Dermis microvascular lymphatic vessel endothelial cell (primary cell): ENCODE measurements around the gene GLCE. TPM values are rescaled to one million over a fixed set of nuclear protein-coding genes. Genes with fewer than 3 reads are reported as not detected.
"Not testable (repeated sequence)": the region's sequence is repeated elsewhere in the genome, so short reads cannot be mapped to it uniquely, and the experiment has no call there.

ENCODE experiments used
- DNase-seq, 2 donors: peaks; one replicate each; pipeline versions ENCODE4 v3.0.0 to v3.0.0-alpha.2; 2010; ENCODE audit warnings: low read depth in 2 of 2
- total RNA-seq: library from RNA; depleted of rRNA; stranded (reverse); fragments of >200 nt; gene quantifications from 2 replicates; pipeline ENCODE4 v1.2.1, GENCODE V29; 2014

The GLCE gene
- total RNA-seq, 1 donor from 2014 or later, result 68.7 TPM

DNA sequence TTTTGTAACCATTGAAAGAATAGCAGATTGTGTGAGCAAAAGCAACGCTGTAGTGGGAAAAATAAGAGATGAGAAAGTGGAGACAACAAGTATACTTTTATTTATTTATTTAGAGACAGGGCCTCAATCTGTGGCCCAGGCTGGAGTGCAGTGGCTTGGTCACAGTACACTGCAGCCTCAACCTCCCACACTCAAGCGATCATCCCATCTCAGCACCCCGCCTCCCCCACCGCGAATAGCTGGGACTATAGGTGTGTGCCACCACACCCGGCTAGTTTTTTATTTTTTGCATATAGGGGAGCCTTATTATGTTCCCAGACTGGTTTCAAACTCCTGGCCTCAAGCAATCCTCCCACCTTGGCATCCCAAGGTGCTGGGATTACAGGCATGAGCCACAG, 1.6 kb upstream of the GLCE start:
- DNase-seq, result no peak

DNA sequence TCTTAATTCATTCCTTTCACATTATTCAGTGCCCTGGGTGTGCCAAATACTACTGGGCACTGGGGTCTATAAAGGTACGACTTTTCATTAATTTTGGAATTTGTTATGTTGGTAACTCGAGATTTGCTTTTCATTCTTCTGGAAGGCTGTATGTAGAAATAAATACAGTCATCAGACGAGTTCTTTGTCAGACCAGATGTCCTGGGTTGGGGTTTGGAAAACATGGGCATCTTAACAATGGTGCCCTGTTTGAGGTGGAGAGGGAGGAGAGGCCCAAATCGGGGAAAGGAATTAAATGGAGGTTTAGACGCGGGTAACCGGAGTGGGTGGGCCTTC, 662 bp upstream of the GLCE start:
- DNase-seq, result no peak

DNA sequence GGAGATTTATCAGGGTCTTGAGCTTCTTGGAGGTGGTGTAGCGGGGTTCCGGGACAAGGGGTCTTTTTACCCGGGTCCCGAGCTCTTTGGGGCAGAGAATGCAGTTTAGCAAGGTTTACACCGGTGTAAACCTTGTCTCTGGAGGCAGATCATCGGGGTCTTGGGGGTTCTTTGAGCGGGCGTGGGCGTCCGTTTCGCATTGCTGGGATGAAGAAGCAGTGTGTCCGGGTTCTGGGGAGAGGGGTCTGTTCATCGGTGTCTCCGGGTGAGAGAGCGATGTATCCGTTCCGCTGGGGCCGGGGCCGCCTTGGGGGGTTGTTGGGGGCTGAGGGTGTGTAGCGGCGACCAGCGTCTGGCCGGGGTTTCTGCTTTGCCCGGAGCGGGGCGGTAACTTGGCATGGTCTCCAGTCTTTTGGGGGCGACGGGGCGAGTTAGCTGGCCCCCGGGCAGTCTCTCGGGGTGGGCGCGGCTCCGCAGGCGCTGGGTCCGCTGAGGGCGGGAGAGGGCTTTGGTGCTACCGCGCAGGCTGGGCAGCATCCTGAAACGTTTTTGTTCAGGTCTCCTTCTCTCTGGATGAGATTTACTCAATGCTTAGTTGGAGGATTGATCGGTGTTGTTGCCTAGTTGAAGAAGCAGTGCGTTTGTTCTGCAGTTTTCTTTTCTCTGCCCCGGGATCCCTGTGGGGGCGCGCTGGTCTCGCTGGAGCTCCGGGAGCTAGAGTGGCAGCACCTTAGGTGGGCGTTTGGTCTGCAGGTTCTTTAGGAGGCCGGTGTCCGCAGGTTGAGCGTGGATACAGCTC, 843 bp downstream of the GLCE start:
- peak in 1 of 2 donors; percentile 52 for DNase-seq

DNA sequence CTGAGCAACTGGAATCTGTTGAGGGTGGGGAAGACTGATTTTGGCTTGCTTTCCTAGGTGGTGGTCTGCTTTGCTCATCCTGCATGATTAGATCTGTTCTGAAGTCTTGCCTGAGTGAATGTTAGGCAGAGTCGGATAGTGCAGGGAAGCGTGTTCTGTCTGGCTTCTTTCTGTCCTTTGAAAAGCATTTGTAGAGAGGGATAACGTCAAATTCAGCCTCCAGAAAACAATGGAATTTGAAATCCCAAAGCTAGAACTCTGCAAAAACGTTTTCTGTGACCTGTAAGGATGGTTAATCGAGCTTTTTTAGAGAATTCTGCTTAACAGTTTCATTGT, 1.4 kb downstream of the GLCE start:
- DNase-seq, result no peak

DNA sequence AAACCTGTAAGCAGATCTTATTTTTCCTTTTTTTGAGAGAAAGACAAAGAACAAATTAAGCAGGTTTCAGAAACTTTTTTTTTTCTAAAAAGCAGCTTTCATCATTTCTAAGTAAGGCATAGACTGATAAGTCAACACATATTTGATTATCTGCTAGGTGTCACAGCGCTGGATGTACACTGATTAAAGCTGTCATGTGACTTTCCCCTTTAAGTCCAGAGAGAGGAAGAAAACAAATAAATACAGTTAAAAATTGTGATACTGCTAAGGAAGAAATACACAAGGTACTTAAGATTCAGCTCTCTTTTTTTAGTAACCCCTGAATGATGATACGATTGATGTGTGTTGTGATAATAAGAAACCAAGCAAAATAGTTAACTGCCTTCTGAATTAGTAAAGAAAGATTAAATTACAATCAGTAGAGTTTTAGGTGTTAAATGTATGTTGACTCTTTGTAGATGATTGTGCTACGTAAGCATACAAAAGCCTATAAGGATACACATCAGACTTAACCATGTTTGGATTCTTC, 2.8 kb downstream of the GLCE start:
- no peak for DNase-seq

DNA sequence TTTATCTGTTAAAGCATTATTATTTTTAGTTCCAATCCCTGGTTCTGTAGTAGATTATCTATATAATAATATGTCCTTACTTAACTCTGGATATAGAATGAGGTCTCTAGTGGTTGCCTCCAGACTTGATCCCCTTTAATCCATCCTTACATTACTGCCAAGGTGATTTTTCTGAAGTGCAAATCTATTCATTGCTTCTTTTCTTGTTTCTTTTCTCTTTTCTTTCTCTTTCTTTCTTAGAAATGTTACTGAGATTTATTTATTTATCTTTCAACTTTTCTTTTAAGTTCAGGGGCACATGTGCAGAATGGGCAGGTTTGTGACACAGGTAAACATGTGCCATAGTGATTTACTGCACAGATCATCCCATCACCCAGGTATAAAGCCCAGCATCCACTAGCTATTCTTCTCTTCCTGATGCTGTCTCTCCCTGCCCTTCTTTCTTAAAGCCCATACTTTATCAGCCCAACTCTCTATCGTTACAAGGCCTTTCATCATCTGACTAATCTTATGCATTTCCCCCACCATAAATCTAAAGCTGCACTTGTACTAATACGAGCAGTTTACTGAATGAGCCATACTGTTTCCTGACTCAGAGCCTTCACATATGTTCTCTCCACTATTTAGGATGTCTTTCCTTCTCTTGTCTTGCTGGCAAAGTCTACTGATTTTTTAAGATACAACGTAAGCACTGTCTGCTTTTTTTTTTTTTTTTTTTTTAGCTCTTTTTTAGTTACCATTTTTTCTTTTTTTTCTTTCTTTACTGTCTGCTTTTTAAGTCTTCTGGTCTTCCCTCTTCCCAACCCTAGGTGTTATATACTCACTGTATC, 4.6 kb downstream of the GLCE start:
- DNase-seq, result peak in 1 of 2 donors; percentile 54

- no peak for DNase-seq
These were observed 5.2 kb downstream of the GLCE start for GRCh38 chr15:69165637-69166025.

DNA sequence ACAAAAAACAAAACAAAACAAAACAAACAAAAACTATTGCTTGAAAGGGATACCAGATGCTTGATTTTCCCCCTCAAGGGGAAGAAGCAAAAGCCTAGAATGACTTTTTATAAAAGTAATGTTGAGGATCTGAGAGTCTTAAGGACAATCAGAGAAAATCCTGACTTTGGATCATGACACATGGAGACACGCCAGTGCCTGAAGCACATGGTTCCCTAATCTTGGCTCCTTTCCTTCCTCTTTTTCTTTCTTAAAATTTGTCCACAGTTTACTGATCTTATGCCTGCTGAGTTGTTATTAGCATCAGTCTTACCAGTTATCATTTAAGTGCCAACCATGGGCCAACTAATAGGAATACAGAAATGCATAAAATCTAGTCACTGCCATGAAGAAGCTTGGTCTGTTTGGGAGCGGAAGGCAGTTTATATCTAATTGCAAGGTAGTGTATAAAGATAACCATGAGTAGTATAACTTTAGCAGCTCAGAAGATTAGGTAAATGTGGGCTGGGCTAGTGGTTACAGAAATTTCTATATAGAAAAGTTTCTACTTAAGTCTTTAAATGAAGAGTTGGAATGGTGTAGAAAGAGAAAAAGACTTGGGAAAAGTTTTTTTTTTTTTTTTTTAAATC, 6.9 kb downstream of the GLCE start:
- no peak for DNase-seq

GRCh38 chr15:69168361-69168760, 7.9 kb downstream of the GLCE start:
- DNase-seq, result not testable (repeated sequence)

DNA sequence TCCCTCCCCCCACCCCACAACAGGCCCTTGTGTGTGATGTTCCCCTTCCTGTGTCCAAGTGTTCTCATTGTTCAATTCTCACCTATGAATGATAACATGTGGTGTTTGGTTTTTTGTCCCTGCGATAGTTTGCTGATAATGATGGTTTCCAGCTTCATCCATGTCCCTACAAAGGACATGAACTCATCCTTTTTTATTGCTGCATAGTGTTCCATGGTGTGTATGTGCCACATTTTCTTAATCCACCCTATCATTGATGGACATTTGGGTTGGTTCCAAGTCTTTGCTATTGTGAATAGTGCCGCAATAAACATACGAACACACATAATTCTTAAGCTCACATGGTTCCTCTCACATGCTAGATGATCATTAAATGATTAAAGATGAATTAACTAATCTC, 9.1 kb downstream of the GLCE start:
- not testable (repeated sequence) for DNase-seq

GRCh38 chr15:69170597-69170996, 10.2 kb downstream of the GLCE start:
- no peak for DNase-seq

DNA sequence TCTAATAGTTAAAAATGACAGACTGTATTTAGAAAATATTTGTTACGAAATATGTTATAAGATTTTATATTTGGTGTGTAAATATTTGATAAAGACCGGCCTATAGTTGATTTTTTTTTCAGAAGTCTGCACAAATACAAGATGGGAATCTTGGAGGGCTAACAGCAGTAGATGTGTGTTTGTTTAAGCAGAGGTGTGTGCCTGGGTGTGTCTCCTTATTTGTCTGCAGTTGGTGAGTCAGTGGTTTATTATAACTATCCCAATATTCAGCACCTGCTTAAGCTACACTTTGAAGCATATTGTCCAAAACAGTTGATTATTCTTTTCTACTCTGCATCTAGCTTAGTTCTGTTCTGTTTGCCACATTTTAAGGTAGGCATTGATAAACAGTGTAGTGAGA, 12.4 kb downstream of the GLCE start:
- DNase-seq, result no peak

DNA sequence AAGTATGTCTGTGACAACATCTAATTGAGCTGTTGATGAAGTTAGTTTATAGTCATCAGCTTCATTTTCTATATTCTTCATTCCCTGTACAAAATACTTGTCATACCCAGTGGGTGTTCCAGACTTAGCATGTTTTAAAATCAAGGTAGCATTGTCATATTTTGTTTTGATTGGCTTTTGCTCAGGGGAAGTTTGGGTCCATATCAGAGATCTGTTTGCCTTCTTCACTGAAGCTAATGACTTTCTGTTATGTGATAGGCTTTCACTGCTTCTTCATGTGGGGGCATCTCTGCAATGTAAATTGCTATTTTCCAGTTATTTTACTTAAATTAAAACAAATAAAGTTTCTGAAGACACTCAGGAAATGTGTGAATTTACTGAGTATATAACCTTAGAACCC, 15.1 kb downstream of the GLCE start:
- DNase-seq, result peak in 1 of 2 donors; percentile 30

DNA sequence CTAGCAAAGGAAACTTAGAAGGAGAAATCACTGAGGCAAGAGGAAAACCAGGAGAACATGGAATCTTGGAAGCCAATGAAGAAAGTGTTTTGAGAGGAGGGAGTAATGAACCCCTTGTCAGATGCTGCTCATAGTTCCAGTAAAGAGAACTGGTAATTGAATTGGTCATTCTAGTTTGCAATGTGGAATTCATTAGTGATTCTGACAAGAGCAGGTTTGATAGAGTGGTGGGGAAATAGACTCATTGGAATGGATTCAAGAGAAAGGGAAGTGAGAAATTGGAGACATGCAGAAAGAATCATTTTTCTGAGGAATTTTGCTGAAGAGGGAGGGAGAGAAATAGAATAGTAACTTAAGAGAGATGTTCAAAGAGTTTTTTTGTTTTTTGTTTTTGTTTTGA, 21.0 kb downstream of the GLCE start:
- no peak for DNase-seq

GRCh38 chr15:69185216-69185615, 24.8 kb downstream of the GLCE start:
- DNase-seq, result no peak

- no peak for DNase-seq
These were observed 25.3 kb downstream of the GLCE start for GRCh38 chr15:69185706-69186105.

DNA sequence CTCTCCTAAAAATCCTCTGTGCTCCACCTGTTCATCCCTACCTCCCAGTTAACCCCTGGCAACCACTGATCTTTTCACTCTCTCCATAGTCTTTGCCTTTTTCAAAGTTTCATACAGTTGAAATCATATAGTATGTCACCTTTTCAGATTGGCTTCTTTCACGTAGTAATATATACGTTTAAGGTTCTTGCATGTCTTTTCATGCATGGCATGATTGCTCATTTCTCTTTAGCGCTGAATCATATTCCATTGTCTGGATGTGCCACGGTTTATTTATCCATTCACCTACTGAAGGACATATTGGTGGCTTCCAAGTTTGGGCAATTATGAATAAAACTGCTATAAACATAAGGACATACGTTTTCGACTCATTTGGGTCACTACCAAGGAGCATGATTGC, 28.7 kb downstream of the GLCE start:
- no peak for DNase-seq

- no peak for DNase-seq
These were observed 29.7 kb downstream of the GLCE start for GRCh38 chr15:69190091-69190490.

DNA sequence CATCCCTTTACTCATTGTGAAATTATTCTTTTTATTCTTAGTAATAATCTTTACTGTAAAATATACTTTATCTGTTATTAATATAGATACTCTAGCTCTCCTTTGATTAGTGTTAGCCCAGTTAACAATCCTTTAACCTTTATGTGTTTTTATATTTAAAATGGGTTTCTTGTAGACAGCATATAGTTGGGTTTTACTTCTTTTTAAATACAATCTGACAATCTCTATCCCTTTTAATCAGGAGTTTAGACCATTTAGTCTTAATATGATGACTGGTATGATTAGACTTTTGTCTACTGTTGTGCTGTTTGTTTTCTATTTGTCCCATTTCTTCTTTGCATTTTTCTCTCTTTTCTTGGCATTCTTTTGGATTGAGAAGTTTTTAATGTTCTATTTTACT, 30.1 kb downstream of the GLCE start:
- no peak for DNase-seq

GRCh38 chr15:69194025-69194827, 33.8 kb downstream of the GLCE start:
- DNase-seq, result peak in 1 of 2 donors; percentile 35

- DNase-seq, result peak in 1 of 2 donors; percentile 31
These were observed 34.4 kb downstream of the GLCE start for GRCh38 chr15:69194854-69195253.
